B cell (primary cell): ENCODE data around the gene ZNF362. TPM values are rescaled to one million over a fixed set of nuclear protein-coding genes. Genes with fewer than 3 reads are reported as not detected.

Source experiments
- ATAC-seq: fragments of 200-7000 bp; cut with Tn5 transposase; one replicate; pipeline ENCODE4 v1.10.0; 2021; ENCODE audit warnings: low read depth, mild to moderate bottlenecking, moderate number of reproducible peaks, moderate library complexity
- CTCF ChIA-PET: fragments of 350-600 bp; sonication (Branson Sonifier 250); formaldehyde crosslinking; loops from one replicate; lab custom pipeline; 2021; ENCODE audit warnings: antibody characterized with exemption, inconsistent platforms; lab: Charles Lee
- POLR2A ChIA-PET: fragments of 350-600 bp; sonication (Branson Sonifier 250); formaldehyde crosslinking; loops from one replicate; lab custom pipeline; 2021; ENCODE audit warnings: antibody characterized with exemption; lab: Charles Lee
- DNase-seq: peaks from one replicate; pipeline ENCODE4 v3.0.0; 2013
- H2AFZ ChIP-seq: 2 replicates; pipeline ENCODE4 v1.6.1; 2012; ENCODE audit warnings: mild to moderate bottlenecking, low read depth, low read length; ENCODE audit not compliant: insufficient read depth, poor library complexity, severe bottlenecking
- H3K27ac ChIP-seq, 2 donors: 1 replicate in 1 of 2; 2 replicates in 1 of 2; pipeline ENCODE4 v1.5.1; 2012 to 2013; ENCODE audit warnings: low read length in 2 of 2, mild to moderate bottlenecking in 2 of 2, moderate library complexity in 1 of 2
- H3K27me3 ChIP-seq, 4 experiments: fragments of 200-600 bp in 1 of 4; sonication (generic) in 1 of 4; replicated peaks in 1 of 4; 1 replicate in 2 of 4; 2 replicates in 2 of 4; pipeline versions ENCODE4 v1.6.1 to v1.7.0; 2013 to 2016; ENCODE audit warnings: low read length in 3 of 4, mild to moderate bottlenecking in 2 of 4, mixed read lengths in 1 of 4, moderate library complexity in 1 of 4; ENCODE audit not compliant: insufficient read depth in 4 of 4, control insufficient read depth in 3 of 4; ENCODE audit errors: control extremely low read depth in 1 of 4
- H3K36me3 ChIP-seq, 2 experiments: replicated peaks in 1 of 2; 1 replicate in 1 of 2; 2 replicates in 1 of 2; pipeline versions ENCODE4 v1.6.1 to v1.7.1; 2013; ENCODE audit warnings: low read length in 1 of 2; ENCODE audit not compliant: insufficient read depth in 2 of 2, control insufficient read depth in 1 of 2; ENCODE audit errors: control extremely low read depth in 1 of 2, extremely low read depth in 1 of 2
- H3K4me1 ChIP-seq, 2 donors: fragments of 200-600 bp in 1 of 2; sonication (generic) in 1 of 2; 1 replicate in 1 of 2; 2 replicates in 1 of 2; pipeline versions ENCODE4 v1.5.1 to v1.6.1; 2013 to 2017; ENCODE audit warnings: low read length in 2 of 2; ENCODE audit not compliant: control insufficient read depth in 2 of 2, insufficient read depth in 2 of 2
- H3K4me2 ChIP-seq: replicated peaks from 2 replicates; pipeline ENCODE3; 2012; ENCODE audit warnings: mild to moderate bottlenecking, low read depth, low read length; ENCODE audit not compliant: poor library complexity, severe bottlenecking
- H3K4me3 ChIP-seq, 5 experiments: fragments of 200-600 bp in 1 of 5; sonication (generic) in 1 of 5; 1 replicate in 3 of 5; 2 replicates in 2 of 5; pipeline versions ENCODE4 v1.5.1 to v1.7.0; 2011 to 2016; ENCODE audit warnings: low read length in 4 of 5, mild to moderate bottlenecking in 4 of 5, low read depth in 2 of 5, control low read depth in 1 of 5, moderate library complexity in 1 of 5; ENCODE audit not compliant: insufficient read depth in 1 of 5; ENCODE audit errors: control extremely low read depth in 1 of 5, extremely low read depth in 1 of 5
- H3K79me2 ChIP-seq: fragments of 200-600 bp; sonication (generic); one replicate; pipeline ENCODE4 v1.6.0; 2016; ENCODE audit warnings: low read length; ENCODE audit not compliant: control insufficient read depth, insufficient read depth
- H3K9ac ChIP-seq: fragments of 200-600 bp; sonication (generic); 2 replicates; pipeline ENCODE4 v1.6.1; 2017; ENCODE audit warnings: mild to moderate bottlenecking, low read length, moderate library complexity
- H3K9me3 ChIP-seq, 3 donors: one replicate each; pipeline versions ENCODE4 v1.6.1 to v1.7.1; 2013; ENCODE audit warnings: low read length in 2 of 3; ENCODE audit not compliant: control insufficient read depth in 2 of 3, insufficient read depth in 1 of 3; ENCODE audit errors: control extremely low read depth in 1 of 3
- H4K20me1 ChIP-seq: 2 replicates; pipeline ENCODE4 v1.6.0; 2012; ENCODE audit warnings: mild to moderate bottlenecking, low read length; ENCODE audit not compliant: insufficient read depth, control insufficient read depth, poor library complexity, severe bottlenecking
- H3K27ac Mint-ChIP-seq: one replicate; pipeline ENCODE4 v1.8.0; 2021; ENCODE audit warnings: mixed read lengths
- H3K27me3 Mint-ChIP-seq: one replicate; pipeline ENCODE4 v1.8.0; 2021; ENCODE audit warnings: mixed read lengths
- H3K4me1 Mint-ChIP-seq: one replicate; pipeline ENCODE4 v1.8.0; 2021; ENCODE audit warnings: mixed read lengths
- H3K4me3 Mint-ChIP-seq: one replicate; pipeline ENCODE4 v1.8.0; 2021; ENCODE audit warnings: mixed read lengths
- H3K9me3 Mint-ChIP-seq: one replicate; pipeline ENCODE4 v1.8.0; 2022; ENCODE audit warnings: mixed read lengths; ENCODE audit not compliant: insufficient read depth
- CTCF ChIP-seq: fragments of 200-600 bp; IDR thresholded peaks from one replicate; pipeline ENCODE4 v1.8.0; 2022; ENCODE audit warnings: antibody characterized with exemption, mild to moderate bottlenecking
- EZH2 ChIP-seq: IDR thresholded peaks from 2 replicates; pipeline ENCODE4 v1.6.1; 2012; ENCODE audit warnings: borderline replicate concordance, low read depth, mild to moderate bottlenecking, moderate library complexity, low read length; ENCODE audit not compliant: insufficient read depth, poor library complexity, severe bottlenecking
- WGBS: methylation state at CpG from one replicate; pipeline ENCODE4 v1.1.5; 2013; ENCODE audit warnings: missing lambda C conversion rate; ENCODE audit not compliant: insufficient coverage; 5-methylcytosine and 5-hydroxymethylcytosine counted together
- intact Hi-C: fragments of 100-400 bp; cut with micrococcal nuclease; formaldehyde crosslinking; loops from one replicate; pipeline ENCODE4 v1.10.0; 2022
- polyA plus RNA-seq: library from polyadenylated mRNA; depleted of rRNA; stranded (reverse); fragments of >200 nt; gene quantifications from 2 replicates; pipeline ENCODE4 v1.2.3, GENCODE V29; 2012
- total RNA-seq, 2 donors: library from RNA; stranded (reverse); fragments of 120-200 nt in 1 of 2; gene quantifications; 1 replicate in 1 of 2; 2 replicates in 1 of 2; pipeline versions ENCODE4 v1.2.3 to v1.2.4, GENCODE V29; 2013 to 2022

Gene ZNF362
- total and polyA plus RNA-seq, 2 donors (not counting 1 experiment from before 2014, with no cell fraction given) = 14.0 to 20.4 TPM

GRCh38 chr1:33312413-33312749, 56.1 kb downstream of the ZNF362 start:
- Histone ChIP-seq H3K4me2 (no peak overlapping the region), H3K9ac (no peak overlapping the region), H4K20me1 (no peaks in the 10 kb centered on the region), H3K27me3 (no peaks in the 10 kb centered on the region), H3K9me3 (no peaks in the 10 kb centered on the region), H3K4me3 (no peak overlapping the region), H3K79me2 (no peaks in the 10 kb centered on the region), H3K4me1 (no peaks in the 10 kb centered on the region), H3K36me3 (no peaks in the 10 kb centered on the region), H3K27ac (no peak overlapping the region), H2AFZ (no peak overlapping the region)
- H3K4me1 Mint-ChIP-seq = no peaks in the 10 kb centered on the region
- ChIA-PET POLR2A (no interaction called here), CTCF (interaction anchor here (3.0 kb wide), 1 partner anchor 17 kb away, joined by 18 read pairs; no protein-coding TSS in a partner anchor)
- no peak overlapping the region for H3K27ac Mint-ChIP-seq
- DNase-seq (no peak), ATAC-seq (no peak)
- intact Hi-C loops = no loop called here
- no peak for TF ChIP-seq EZH2
- TF ChIP-seq CTCF = no peak
- WGBS = 90% methylated on average over 5 of the region's 5 CpGs
- H3K9me3 Mint-ChIP-seq = no peaks in the 10 kb centered on the region
- H3K27me3 Mint-ChIP-seq = peaks cover 15% of the 10 kb centered on the region
- no peak overlapping the region for H3K4me3 Mint-ChIP-seq

GRCh38 chr1:33314416-33314815, 58.1 kb downstream of the ZNF362 start:
- DNase-seq (no peak), ATAC-seq (no peak)
- Histone ChIP-seq H3K9me3 (no peaks in the 10 kb centered on the region), H2AFZ (no peak overlapping the region), H3K4me1 (no peaks in the 10 kb centered on the region), H3K4me3 (no peak overlapping the region), H3K4me2 (no peak overlapping the region), H3K27me3 (no peaks in the 10 kb centered on the region), H3K36me3 (no peaks in the 10 kb centered on the region), H3K9ac (no peak overlapping the region), H4K20me1 (no peaks in the 10 kb centered on the region), H3K27ac (no peak overlapping the region), H3K79me2 (no peaks in the 10 kb centered on the region)
- Mint-ChIP-seq H3K4me3 (no peak overlapping the region), H3K4me1 (no peaks in the 10 kb centered on the region), H3K9me3 (no peaks in the 10 kb centered on the region), H3K27me3 (peaks cover 12% of the 10 kb centered on the region), H3K27ac (no peak overlapping the region)
- 87% methylated on average over 9 of the region's 9 CpGs for WGBS
- ChIA-PET POLR2A (no interaction called here), CTCF (interaction anchor here (3.0 kb wide), 1 partner anchor 19 kb away, joined by 18 read pairs; no protein-coding TSS in a partner anchor)
- intact Hi-C loops = no loop called here
- no peak for TF ChIP-seq CTCF
- TF ChIP-seq EZH2 = no peak
